Liver (tissue), 9 donors: Measurements from ENCODE around the gene MRFAP1. TPM values are rescaled to one million over a fixed set of nuclear protein-coding genes. Genes with fewer than 3 reads are reported as not detected.

Experiments
- DNase-seq: peaks from one replicate; pipeline ENCODE4 v3.0.0-alpha.2; 2017; ENCODE audit warnings: low spot score
- H3K27ac ChIP-seq, 2 donors: one replicate each; pipeline ENCODE4 v1.7.0; 2013; ENCODE audit warnings: inconsistent platforms in 2 of 2, low read length in 2 of 2, control low read depth in 1 of 2, low read depth in 1 of 2, mild to moderate bottlenecking in 1 of 2
- H3K27me3 ChIP-seq, 4 donors: one replicate each; pipeline versions ENCODE4 v1.6.1 to v1.7.0; 2013; ENCODE audit warnings: low read length in 3 of 4, inconsistent platforms in 1 of 4, mild to moderate bottlenecking in 1 of 4, moderate library complexity in 1 of 4; ENCODE audit not compliant: control insufficient read depth in 4 of 4, insufficient read depth in 4 of 4
- H3K36me3 ChIP-seq, 4 donors: one replicate each; pipeline versions ENCODE4 v1.6.1 to v1.7.0; 2013; ENCODE audit warnings: low read length in 3 of 4, mild to moderate bottlenecking in 3 of 4, low read depth in 1 of 4, moderate library complexity in 1 of 4; ENCODE audit not compliant: control insufficient read depth in 4 of 4, insufficient read depth in 3 of 4
- H3K4me1 ChIP-seq, 4 donors: one replicate each; pipeline versions ENCODE4 v1.6.1 to v1.7.0; 2013; ENCODE audit warnings: low read length in 3 of 4, mild to moderate bottlenecking in 3 of 4, moderate library complexity in 1 of 4; ENCODE audit not compliant: control insufficient read depth in 4 of 4, insufficient read depth in 4 of 4
- H3K4me3 ChIP-seq, 3 donors: one replicate each; pipeline versions ENCODE4 v1.6.1 to v1.7.0; 2013; ENCODE audit warnings: low read length in 3 of 3, control low read depth in 1 of 3, low read depth in 1 of 3, mild to moderate bottlenecking in 1 of 3
- H3K9ac ChIP-seq, 2 donors: one replicate each; pipeline ENCODE4 v1.7.0; 2013; ENCODE audit warnings: low read length in 2 of 2, mild to moderate bottlenecking in 2 of 2, moderate library complexity in 2 of 2, control low read depth in 1 of 2, low read depth in 1 of 2
- H3K9me3 ChIP-seq, 4 donors: one replicate each; pipeline versions ENCODE4 v1.6.1 to v1.7.0; 2013; ENCODE audit warnings: low read length in 3 of 4; ENCODE audit not compliant: control insufficient read depth in 4 of 4
- CTCF ChIP-seq: fragments of 150-350 bp; IDR thresholded peaks from 2 replicates; pipeline ENCODE4 v1.5.1; 2017; ENCODE audit warnings: improper control_type of control experiment, low read depth, low read length; ENCODE audit not compliant: missing input control
- EGR1 ChIP-seq, 2 donors: IDR thresholded peaks; 2 replicates each; pipeline ENCODE4 v1.6.1; 2016 to 2018; ENCODE audit warnings: antibody characterized with exemption in 2 of 2, low read depth in 2 of 2
- FOXA1 ChIP-seq: IDR thresholded peaks from 2 replicates; pipeline ENCODE4 v1.6.1; 2016; ENCODE audit warnings: antibody characterized with exemption
- FOXA2 ChIP-seq: IDR thresholded peaks from 2 replicates; pipeline ENCODE4 v1.6.1; 2016; ENCODE audit warnings: antibody characterized with exemption
- GABPA ChIP-seq, 2 donors: IDR thresholded peaks in 1 of 2; conservative IDR thresholded peaks in 1 of 2; 2 replicates each; pipeline ENCODE4 v1.6.1; 2016; ENCODE audit warnings: antibody characterized with exemption in 2 of 2, mild to moderate bottlenecking in 1 of 2, moderate library complexity in 1 of 2
- HNF4A ChIP-seq, 2 donors: conservative IDR thresholded peaks; 2 replicates each; pipeline ENCODE4 v1.6.1; 2016; ENCODE audit warnings: antibody characterized with exemption in 2 of 2, mild to moderate bottlenecking in 2 of 2
- HNF4G ChIP-seq: IDR thresholded peaks from 2 replicates; pipeline ENCODE4 v1.6.1; 2016; ENCODE audit warnings: antibody characterized with exemption
- JUND ChIP-seq, 2 donors: IDR thresholded peaks; 2 replicates each; pipeline ENCODE4 v1.6.1; 2016; ENCODE audit warnings: antibody characterized with exemption in 2 of 2
- NR2F2 ChIP-seq: IDR thresholded peaks from 2 replicates; pipeline ENCODE4 v1.6.1; 2016; ENCODE audit warnings: antibody characterized with exemption
- RAD21 ChIP-seq, 2 donors: IDR thresholded peaks; 2 replicates each; pipeline ENCODE4 v1.6.1; 2016; ENCODE audit warnings: antibody characterized with exemption in 2 of 2, mild to moderate bottlenecking in 2 of 2
- RXRA ChIP-seq, 2 donors: IDR thresholded peaks; 2 replicates each; pipeline ENCODE4 v1.6.1; 2017 to 2018; ENCODE audit warnings: antibody characterized with exemption in 2 of 2, mild to moderate bottlenecking in 1 of 2
- SP1 ChIP-seq: IDR thresholded peaks from 2 replicates; pipeline ENCODE4 v1.6.1; 2018; ENCODE audit warnings: antibody characterized with exemption, mild to moderate bottlenecking
- TAF1 ChIP-seq: conservative IDR thresholded peaks from 2 replicates; pipeline ENCODE4 v1.6.1; 2016; ENCODE audit warnings: antibody characterized with exemption, mild to moderate bottlenecking
- YY1 ChIP-seq: IDR thresholded peaks from 2 replicates; pipeline ENCODE4 v1.6.1; 2016; ENCODE audit warnings: antibody characterized with exemption, mild to moderate bottlenecking
- ZBTB33 ChIP-seq: IDR thresholded peaks from 2 replicates; pipeline ENCODE4 v1.6.1; 2016; ENCODE audit warnings: antibody characterized with exemption
- WGBS: extraction: QIAGEN DNeasy Blood & Tissue Kit; methylation state at CpG from one replicate; pipeline ENCODE4 v1.1.7; 2013; 5-methylcytosine and 5-hydroxymethylcytosine counted together
- polyA plus RNA-seq, 2 donors: library from polyadenylated mRNA; stranded (reverse) in 1 of 2; unstranded in 1 of 2; fragments of 200-250 nt in 1 of 2; fragments of >200 nt in 1 of 2; fragmentation: Nextera tagmentation in 1 of 2; extraction: Ambion mirVana in 1 of 2; gene quantifications; one replicate each; pipeline versions ENCODE4 v1.2.1 to v1.2.3, GENCODE V29; 2013 to 2015
- total RNA-seq, 2 donors: library from RNA; depleted of rRNA; stranded (reverse); fragments of >200 nt; gene quantifications; one replicate each; pipeline ENCODE4 v1.2.3, GENCODE V29; 2014
- TF ChIP-seq, protein P1 (sequence below): IDR thresholded peaks from 2 replicates; pipeline ENCODE4 v1.6.1; 2016; ENCODE audit warnings: antibody characterized with exemption
- TF ChIP-seq, protein P2 (sequence below): IDR thresholded peaks from 2 replicates; pipeline ENCODE4 v1.6.1; 2016; ENCODE audit warnings: antibody characterized with exemption, mild to moderate bottlenecking
- TF ChIP-seq, protein P3 (sequence below): IDR thresholded peaks from 2 replicates; pipeline ENCODE4 v1.6.1; 2016; ENCODE audit warnings: antibody characterized with exemption
- donor health status: healthy.
- donor health status: healthy.
- donor health status: healthy.
- donor health status: healthy.
- donor health status: healthy.

Gene MRFAP1
- total and polyA plus RNA-seq, 4 donors, result 78.5 to 176 (median 104) TPM

- H3K4me3 ChIP-seq, result peak overlapping the region; percentile 73 to 76 (median 74)
- no peaks in the 10 kb centered on the region for H3K27me3 ChIP-seq
- peak overlapping the region; percentile 65 to 78 for H3K9ac ChIP-seq
- peak overlapping the region; percentile 72 to 78 for H3K27ac ChIP-seq
- WGBS, result 6% methylated on average over 40 of the region's 40 CpGs
- no peaks in the 10 kb centered on the region for H3K36me3 ChIP-seq
- TF ChIP-seq CTCF (peak; percentile 46), RAD21 (IDR thresholded peaks at IDR 0.05) (peak; percentile 76 to 78), FOXA1 (no peak)
- H3K9me3 ChIP-seq, result no peaks in the 10 kb centered on the region
- H3K4me1 ChIP-seq, result peaks cover 5 to 34% (median 23%) of the 10 kb centered on the region in 4 donors
- peak; percentile 50 for DNase-seq
These were observed 34.1 kb downstream of the MRFAP1 start for GRCh38 chr4:6674500-6675149.

DNA sequence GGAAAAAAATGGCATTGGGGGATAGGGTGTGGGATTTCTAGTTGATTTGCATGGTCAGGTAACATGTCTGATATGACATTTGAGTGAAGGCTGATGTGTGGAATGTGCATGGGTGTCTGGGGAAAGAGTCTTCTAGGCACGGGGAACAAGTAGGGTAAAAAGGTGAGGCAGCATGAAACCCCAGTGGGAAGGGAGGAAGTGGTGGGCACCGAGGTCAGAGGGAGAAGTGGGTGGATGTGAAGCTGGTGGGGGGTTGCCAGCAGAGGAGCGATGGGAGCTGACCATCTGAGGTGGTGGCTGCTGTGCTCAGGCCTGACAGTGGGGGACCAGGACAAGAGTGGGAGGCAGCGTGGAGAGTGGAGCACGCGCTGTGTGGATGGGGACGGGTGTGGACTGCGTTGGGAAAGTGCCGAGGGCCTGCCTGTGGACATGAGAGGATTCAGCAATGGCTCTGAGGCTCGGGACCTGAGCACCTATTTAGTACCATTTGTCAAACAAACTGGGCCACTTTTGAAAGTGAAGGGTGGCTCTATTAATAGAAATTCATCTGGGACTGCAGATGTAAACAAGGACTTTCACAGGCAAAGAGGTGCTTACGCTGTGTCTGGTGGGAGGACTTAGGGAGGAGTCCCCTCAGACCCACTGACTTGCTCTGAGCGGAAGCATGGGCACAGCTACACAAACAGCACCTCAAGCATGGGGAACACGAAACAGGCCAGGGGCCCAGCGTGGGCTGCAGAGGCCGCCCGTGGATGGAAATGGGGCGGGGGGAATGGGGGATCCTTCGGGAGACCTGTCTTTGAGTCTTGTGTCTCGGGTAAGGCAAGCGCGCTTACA lies 36.5 kb downstream of the MRFAP1 start:
- no peaks in the 10 kb centered on the region for H3K27me3 ChIP-seq
- TF ChIP-seq FOXA1 (no peak), CTCF (no peak), FOXA2 (no peak), YY1 (no peak), GABPA (IDR thresholded peaks at IDR 0.05 in 1 of 2, conservative IDR thresholded peaks at IDR 0.05 in 1 of 2) (no peak), RAD21 (IDR thresholded peaks at IDR 0.05) (no peak), EGR1 (IDR thresholded peaks at IDR 0.05; ENCODE audit: low read depth in 2 of 2) (no peak), HNF4G (no peak), RXRA (IDR thresholded peaks at IDR 0.05) (no peak), ZBTB33 (no peak), JUND (IDR thresholded peaks at IDR 0.05) (no peak), HNF4A (conservative IDR thresholded peaks at IDR 0.05) (no peak), SP1 (no peak), TAF1 (no peak), NR2F2 (no peak)
- TF ChIP-seq, protein P1, sequence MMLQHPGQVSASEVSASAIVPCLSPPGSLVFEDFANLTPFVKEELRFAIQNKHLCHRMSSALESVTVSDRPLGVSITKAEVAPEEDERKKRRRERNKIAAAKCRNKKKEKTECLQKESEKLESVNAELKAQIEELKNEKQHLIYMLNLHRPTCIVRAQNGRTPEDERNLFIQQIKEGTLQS, result no peak
- TF ChIP-seq, protein P2, sequence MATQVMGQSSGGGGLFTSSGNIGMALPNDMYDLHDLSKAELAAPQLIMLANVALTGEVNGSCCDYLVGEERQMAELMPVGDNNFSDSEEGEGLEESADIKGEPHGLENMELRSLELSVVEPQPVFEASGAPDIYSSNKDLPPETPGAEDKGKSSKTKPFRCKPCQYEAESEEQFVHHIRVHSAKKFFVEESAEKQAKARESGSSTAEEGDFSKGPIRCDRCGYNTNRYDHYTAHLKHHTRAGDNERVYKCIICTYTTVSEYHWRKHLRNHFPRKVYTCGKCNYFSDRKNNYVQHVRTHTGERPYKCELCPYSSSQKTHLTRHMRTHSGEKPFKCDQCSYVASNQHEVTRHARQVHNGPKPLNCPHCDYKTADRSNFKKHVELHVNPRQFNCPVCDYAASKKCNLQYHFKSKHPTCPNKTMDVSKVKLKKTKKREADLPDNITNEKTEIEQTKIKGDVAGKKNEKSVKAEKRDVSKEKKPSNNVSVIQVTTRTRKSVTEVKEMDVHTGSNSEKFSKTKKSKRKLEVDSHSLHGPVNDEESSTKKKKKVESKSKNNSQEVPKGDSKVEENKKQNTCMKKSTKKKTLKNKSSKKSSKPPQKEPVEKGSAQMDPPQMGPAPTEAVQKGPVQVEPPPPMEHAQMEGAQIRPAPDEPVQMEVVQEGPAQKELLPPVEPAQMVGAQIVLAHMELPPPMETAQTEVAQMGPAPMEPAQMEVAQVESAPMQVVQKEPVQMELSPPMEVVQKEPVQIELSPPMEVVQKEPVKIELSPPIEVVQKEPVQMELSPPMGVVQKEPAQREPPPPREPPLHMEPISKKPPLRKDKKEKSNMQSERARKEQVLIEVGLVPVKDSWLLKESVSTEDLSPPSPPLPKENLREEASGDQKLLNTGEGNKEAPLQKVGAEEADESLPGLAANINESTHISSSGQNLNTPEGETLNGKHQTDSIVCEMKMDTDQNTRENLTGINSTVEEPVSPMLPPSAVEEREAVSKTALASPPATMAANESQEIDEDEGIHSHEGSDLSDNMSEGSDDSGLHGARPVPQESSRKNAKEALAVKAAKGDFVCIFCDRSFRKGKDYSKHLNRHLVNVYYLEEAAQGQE, result no peak
- TF ChIP-seq, protein P3, sequence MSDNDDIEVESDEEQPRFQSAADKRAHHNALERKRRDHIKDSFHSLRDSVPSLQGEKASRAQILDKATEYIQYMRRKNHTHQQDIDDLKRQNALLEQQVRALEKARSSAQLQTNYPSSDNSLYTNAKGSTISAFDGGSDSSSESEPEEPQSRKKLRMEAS, result no peak
- H3K4me3 ChIP-seq, result no peak overlapping the region
- no peaks in the 10 kb centered on the region for H3K9me3 ChIP-seq
- peaks cover 5 to 34% (median 23%) of the 10 kb centered on the region in 4 donors for H3K4me1 ChIP-seq
- no peak overlapping the region for H3K27ac ChIP-seq
- H3K9ac ChIP-seq, result no peak overlapping the region
- DNase-seq, result no peak
- WGBS, result 92% methylated on average over 21 of the region's 21 CpGs
- H3K36me3 ChIP-seq, result no peaks in the 10 kb centered on the region
